ES-I3 (cell line): Measurements from ENCODE around the gene KIDINS220.
"Not testable (repeated sequence)": the region's sequence is repeated elsewhere in the genome, so short reads cannot be mapped to it uniquely, and the experiment has no call there.

Experiments
- H3K36me3 ChIP-seq: 2 replicates; pipeline ENCODE4 v1.6.1; 2013; ENCODE audit warnings: mild to moderate bottlenecking, low read length, control low read depth, moderate library complexity; ENCODE audit not compliant: insufficient read depth
- H3K4me1 ChIP-seq: 2 replicates; pipeline ENCODE4 v1.6.1; 2013; ENCODE audit warnings: mild to moderate bottlenecking, control low read depth, low read length; ENCODE audit not compliant: insufficient read depth
- H3K9ac ChIP-seq: 2 replicates; pipeline ENCODE4 v1.6.1; 2013; ENCODE audit warnings: low read depth, mild to moderate bottlenecking, low read length, moderate library complexity
- H3K9me3 ChIP-seq: 2 replicates; pipeline ENCODE4 v1.6.1; 2013; ENCODE audit warnings: mild to moderate bottlenecking, low read length, moderate library complexity; ENCODE audit not compliant: control insufficient read depth, insufficient read depth

The KIDINS220 gene

GRCh38 chr2:8729939-8730338 is 107.5 kb downstream of the KIDINS220 start:
- Histone ChIP-seq H3K4me1 (no peaks in the 10 kb centered on the region), H3K9me3 (no peaks in the 10 kb centered on the region), H3K9ac (no peak overlapping the region), H3K36me3 (peaks cover 3% of the 10 kb centered on the region; the same call in 1 of the 2 replicates)

GRCh38 chr2:8729101-8729500 is 108.3 kb downstream of the KIDINS220 start:
- H3K9ac ChIP-seq, H3K36me3 ChIP-seq, H3K9me3 ChIP-seq, H3K4me1 ChIP-seq: not testable (repeated sequence)

- Histone ChIP-seq H3K4me1 (no peaks in the 10 kb centered on the region), H3K36me3 (peaks cover 3% of the 10 kb centered on the region; the same call in 1 of the 2 replicates), H3K9ac (no peak overlapping the region), H3K9me3 (no peaks in the 10 kb centered on the region)
These were observed 109.0 kb downstream of the KIDINS220 start for GRCh38 chr2:8728305-8729015.

GRCh38 chr2:8725838-8726237 is 111.6 kb downstream of the KIDINS220 start:
- no peaks in the 10 kb centered on the region for H3K9me3 ChIP-seq
- no peak overlapping the region for H3K9ac ChIP-seq
- no peaks in the 10 kb centered on the region for H3K4me1 ChIP-seq
- H3K36me3 ChIP-seq, result no peaks in the 10 kb centered on the region

- Histone ChIP-seq H3K9me3 (no peaks in the 10 kb centered on the region), H3K36me3 (no peaks in the 10 kb centered on the region), H3K9ac (no peak overlapping the region), H3K4me1 (no peaks in the 10 kb centered on the region)
These were observed 114.4 kb downstream of the KIDINS220 start for GRCh38 chr2:8722986-8723385.

GRCh38 chr2:8721410-8721809 is 116.0 kb downstream of the KIDINS220 start:
- no peaks in the 10 kb centered on the region for H3K36me3 ChIP-seq
- H3K9ac ChIP-seq, result no peak overlapping the region
- H3K9me3 ChIP-seq, result no peaks in the 10 kb centered on the region
- H3K4me1 ChIP-seq, result no peaks in the 10 kb centered on the region

GRCh38 chr2:8720741-8721140 is 116.7 kb downstream of the KIDINS220 start:
- H3K9me3 ChIP-seq, result no peaks in the 10 kb centered on the region
- H3K9ac ChIP-seq, result no peak overlapping the region
- no peaks in the 10 kb centered on the region for H3K4me1 ChIP-seq
- no peaks in the 10 kb centered on the region for H3K36me3 ChIP-seq

- Histone ChIP-seq H3K36me3 (no peaks in the 10 kb centered on the region), H3K9ac (no peak overlapping the region), H3K9me3 (no peaks in the 10 kb centered on the region), H3K4me1 (no peaks in the 10 kb centered on the region)
These were observed 117.9 kb downstream of the KIDINS220 start for GRCh38 chr2:8719528-8719927.

GRCh38 chr2:8714971-8715370 is 122.4 kb downstream of the KIDINS220 start:
- H3K9me3 ChIP-seq, result no peaks in the 10 kb centered on the region
- H3K9ac ChIP-seq, result no peak overlapping the region
- peaks cover 8% of the 10 kb centered on the region; the same call in 1 of the 2 replicates for H3K4me1 ChIP-seq
- no peaks in the 10 kb centered on the region for H3K36me3 ChIP-seq

- Histone ChIP-seq H3K9me3 (no peaks in the 10 kb centered on the region), H3K36me3 (no peaks in the 10 kb centered on the region), H3K4me1 (peaks cover 8% of the 10 kb centered on the region; the same call in 1 of the 2 replicates), H3K9ac (no peak overlapping the region)
These were observed 123.1 kb downstream of the KIDINS220 start for GRCh38 chr2:8714283-8714682.

- Histone ChIP-seq H3K9me3 (0 out of 2 replicates have a peak, but pooled peaks cover 2% of the 10 kb centered on the region), H3K36me3 (no peaks in the 10 kb centered on the region)
These were observed 126.5 kb downstream of the KIDINS220 start for GRCh38 chr2:8710951-8711350.

GRCh38 chr2:8709611-8710010 is 127.8 kb downstream of the KIDINS220 start:
- no peak overlapping the region for H3K9ac ChIP-seq
- H3K4me1 ChIP-seq, result peaks cover 8% of the 10 kb centered on the region; the same call in 1 of the 2 replicates
- H3K36me3 ChIP-seq, result no peaks in the 10 kb centered on the region
- H3K9me3 ChIP-seq, result 0 out of 2 replicates have a peak, but pooled peaks cover 2% of the 10 kb centered on the region

More at GRCh38 chr2:8710951-8711350, 126.5 kb downstream of the KIDINS220 start:
- no peak overlapping the region for H3K9ac ChIP-seq
- H3K4me1 ChIP-seq, result peaks cover 8% of the 10 kb centered on the region; the same call in 1 of the 2 replicates

GRCh38 chr2:8704906-8705305 is 132.5 kb downstream of the KIDINS220 start:
- H3K36me3 ChIP-seq, result no peaks in the 10 kb centered on the region
- H3K9me3 ChIP-seq, result 0 out of 2 replicates have a peak, but pooled peaks cover 2% of the 10 kb centered on the region
- no peak overlapping the region for H3K9ac ChIP-seq
- H3K4me1 ChIP-seq, result no peaks in the 10 kb centered on the region

- no peaks in the 10 kb centered on the region for H3K4me1 ChIP-seq
- no peaks in the 10 kb centered on the region for H3K36me3 ChIP-seq
- H3K9me3 ChIP-seq, result no peaks in the 10 kb centered on the region
- no peak overlapping the region for H3K9ac ChIP-seq
These were observed 135.6 kb downstream of the KIDINS220 start for GRCh38 chr2:8701681-8702379.

- Histone ChIP-seq H3K9ac (no peak overlapping the region), H3K36me3 (no peaks in the 10 kb centered on the region), H3K9me3 (no peaks in the 10 kb centered on the region), H3K4me1 (no peaks in the 10 kb centered on the region)
These were observed 137.6 kb downstream of the KIDINS220 start for GRCh38 chr2:8699839-8700238.
